Mucosa of descending colon (tissue), 3 donors: ENCODE data around the gene NFATC3. TPM values are rescaled to one million over a fixed set of nuclear protein-coding genes. Genes with fewer than 3 reads are reported as not detected.

Experiments used
- ATAC-seq: fragments of 200-7000 bp; cut with Tn5 transposase; one replicate; pipeline ENCODE4 v1.9.1; 2020; ENCODE audit warnings: mild to moderate bottlenecking, moderate library complexity
- DNase-seq, 3 donors: peaks; one replicate each; pipeline ENCODE4 v3.0.0-alpha.2; 2020
- H3K36me3 ChIP-seq: fragments of 200-600 bp; one replicate; pipeline ENCODE4 v1.8.0; 2021; ENCODE audit warnings: low read depth, mild to moderate bottlenecking
- H3K4me1 ChIP-seq: fragments of 200-600 bp; one replicate; pipeline ENCODE4 v1.8.0; 2021; ENCODE audit warnings: low read depth, mild to moderate bottlenecking
- H3K4me3 ChIP-seq: fragments of 200-600 bp; one replicate; pipeline ENCODE4 v1.8.0; 2021; ENCODE audit warnings: mild to moderate bottlenecking
- H3K9me3 ChIP-seq: fragments of 200-600 bp; one replicate; pipeline ENCODE4 v1.8.0; 2021; ENCODE audit warnings: mild to moderate bottlenecking
- intact Hi-C, 2 donors: fragments of 100-400 bp; cut with DNase I in 1 of 2; cut with micrococcal nuclease in 1 of 2; formaldehyde crosslinking; loops; one replicate each; pipeline versions ENCODE4 v1.11.0 to v1.11.1; 2022; cut with DNase I, micrococcal nuclease
- total RNA-seq, 3 donors: library from RNA; stranded (reverse); fragmentation: NEBNext Ultra II Directional in 2 of 3; extraction: Animal tissue kit (Norgen Biotek cat#: 25700) in 2 of 3; gene quantifications; one replicate each; pipeline versions ENCODE4 v1.2.1 to v1.2.4, GENCODE V29; 2021 to 2023
- TF ChIP-seq, protein P1 (sequence below): fragments of 200-600 bp; IDR thresholded peaks from one replicate; pipeline ENCODE4 v1.8.0; 2022; ENCODE audit warnings: antibody characterized with exemption, mild to moderate bottlenecking
- donor health status: DM: no; HTN: no; CAD: no; lungs with moderate emphysema.
- donor health status: DM: no; HTN: no; CAD: no.
- donor health status: DM: no; HTN: yes; CAD: no.

The NFATC3 gene
- total RNA-seq, 3 donors from 2014 or later: 24.2 to 44.0 (median 25.5) TPM

DNA sequence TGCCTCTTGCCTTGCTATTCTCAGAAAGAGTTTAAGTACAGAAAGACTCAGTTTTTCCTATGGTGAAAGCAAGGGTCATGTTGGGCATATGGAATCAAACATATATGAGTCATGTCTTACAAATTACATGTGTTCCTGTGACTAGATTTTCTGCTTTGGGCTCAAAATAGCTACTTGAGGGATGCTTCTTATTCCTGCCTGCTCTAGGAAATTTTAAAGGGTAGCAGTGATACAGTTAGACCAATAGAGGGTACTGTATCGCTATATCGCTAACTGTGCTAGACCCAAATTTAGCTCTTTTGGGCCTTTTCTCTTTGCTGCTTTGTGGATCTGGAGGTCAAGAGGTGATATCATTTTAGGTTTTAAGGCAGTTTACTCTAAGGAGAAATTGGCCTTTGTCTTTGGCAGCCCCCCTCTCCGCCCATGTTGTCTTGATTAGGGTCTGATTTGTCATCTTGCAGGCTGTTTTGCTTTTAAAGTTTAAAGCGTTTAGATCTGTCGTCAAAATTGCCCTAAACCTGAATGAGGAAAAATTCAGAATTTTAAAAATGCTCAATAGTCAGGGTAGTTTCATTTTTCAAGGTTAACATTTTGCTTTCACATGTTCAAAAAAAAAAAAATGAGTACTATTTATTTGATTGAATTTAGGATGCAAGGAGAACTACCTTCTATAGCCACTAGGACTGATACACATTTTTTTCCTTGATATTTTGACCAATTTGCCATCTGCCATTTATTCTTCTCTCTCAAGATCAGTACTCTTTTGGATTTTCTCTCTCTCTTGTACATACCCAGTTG lies 8.8 kb downstream of the NFATC3 start:
- TF ChIP-seq, protein P1, sequence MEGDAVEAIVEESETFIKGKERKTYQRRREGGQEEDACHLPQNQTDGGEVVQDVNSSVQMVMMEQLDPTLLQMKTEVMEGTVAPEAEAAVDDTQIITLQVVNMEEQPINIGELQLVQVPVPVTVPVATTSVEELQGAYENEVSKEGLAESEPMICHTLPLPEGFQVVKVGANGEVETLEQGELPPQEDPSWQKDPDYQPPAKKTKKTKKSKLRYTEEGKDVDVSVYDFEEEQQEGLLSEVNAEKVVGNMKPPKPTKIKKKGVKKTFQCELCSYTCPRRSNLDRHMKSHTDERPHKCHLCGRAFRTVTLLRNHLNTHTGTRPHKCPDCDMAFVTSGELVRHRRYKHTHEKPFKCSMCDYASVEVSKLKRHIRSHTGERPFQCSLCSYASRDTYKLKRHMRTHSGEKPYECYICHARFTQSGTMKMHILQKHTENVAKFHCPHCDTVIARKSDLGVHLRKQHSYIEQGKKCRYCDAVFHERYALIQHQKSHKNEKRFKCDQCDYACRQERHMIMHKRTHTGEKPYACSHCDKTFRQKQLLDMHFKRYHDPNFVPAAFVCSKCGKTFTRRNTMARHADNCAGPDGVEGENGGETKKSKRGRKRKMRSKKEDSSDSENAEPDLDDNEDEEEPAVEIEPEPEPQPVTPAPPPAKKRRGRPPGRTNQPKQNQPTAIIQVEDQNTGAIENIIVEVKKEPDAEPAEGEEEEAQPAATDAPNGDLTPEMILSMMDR: no peak
- intact Hi-C loops: no loop called here
- Histone ChIP-seq H3K4me3 (no peak overlapping the region), H3K9me3 (no peaks in the 10 kb centered on the region), H3K36me3 (no peaks in the 10 kb centered on the region), H3K4me1 (peaks cover 17% of the 10 kb centered on the region)
- DNase-seq: no peak
- no peak for ATAC-seq

DNA sequence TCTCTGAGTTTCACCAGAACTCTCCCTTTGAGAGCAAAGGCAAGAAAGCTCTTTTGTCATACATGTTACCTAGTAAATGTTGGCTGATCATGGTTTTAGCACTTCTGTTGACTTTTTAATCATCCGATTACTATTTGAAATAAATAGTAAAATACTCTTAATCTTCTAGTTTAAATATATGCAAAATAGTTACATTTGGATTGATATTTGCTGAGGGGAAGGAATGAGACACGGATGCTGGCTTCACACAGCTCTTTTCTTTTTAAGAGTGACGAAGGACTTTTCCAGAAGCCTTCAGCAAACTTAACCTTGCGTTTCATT lies 9.4 kb downstream of the NFATC3 start:
- no peaks in the 10 kb centered on the region for H3K36me3 ChIP-seq
- H3K9me3 ChIP-seq: no peaks in the 10 kb centered on the region
- no peak for ATAC-seq
- TF ChIP-seq, protein P1: no peak
- no peak overlapping the region for H3K4me3 ChIP-seq
- DNase-seq: no peak
- H3K4me1 ChIP-seq: peaks cover 17% of the 10 kb centered on the region
- intact Hi-C loops: no loop called here

DNA sequence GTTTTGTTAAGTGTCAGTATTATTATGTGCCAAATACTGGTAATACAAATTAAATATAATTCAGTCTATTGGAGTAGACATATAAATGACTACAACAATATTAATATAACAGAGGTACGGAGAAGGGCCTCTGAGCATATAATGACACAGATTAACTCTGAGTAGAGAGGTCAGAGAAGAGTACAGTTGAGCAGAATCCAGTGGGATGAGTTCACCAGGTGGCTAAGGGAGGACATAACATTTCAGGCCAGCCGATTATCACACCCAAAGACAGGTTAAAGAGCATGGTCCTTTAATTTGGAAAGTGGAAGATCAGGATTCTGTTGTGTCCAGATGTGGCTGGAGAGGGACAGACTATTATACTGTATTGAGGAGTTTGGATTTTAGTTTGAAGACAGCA lies 11.3 kb downstream of the NFATC3 start:
- Histone ChIP-seq H3K4me3 (no peak overlapping the region), H3K36me3 (no peaks in the 10 kb centered on the region), H3K9me3 (no peaks in the 10 kb centered on the region), H3K4me1 (peaks cover 8% of the 10 kb centered on the region)
- DNase-seq: no peak
- no peak for ATAC-seq
- intact Hi-C loops: no loop called here
- TF ChIP-seq, protein P1: no peak

DNA sequence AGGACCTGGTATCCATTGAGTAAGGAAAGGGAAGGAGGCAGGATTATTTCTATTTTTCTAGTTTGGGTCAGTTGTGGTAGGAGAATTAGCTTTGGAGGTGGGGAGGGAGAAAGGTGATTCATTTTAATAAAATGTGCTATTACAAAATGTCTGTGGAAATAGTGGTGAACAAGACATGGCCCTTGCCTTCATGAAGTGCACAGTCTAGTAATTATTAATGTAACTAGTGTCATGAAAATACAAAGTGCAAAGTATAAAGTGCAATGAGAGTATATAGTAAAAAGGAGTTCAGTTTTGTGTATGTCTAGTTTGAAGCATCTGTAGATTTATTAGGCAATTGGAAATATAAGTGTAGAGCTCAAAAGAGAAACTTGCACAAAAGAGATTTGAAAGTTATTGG lies 11.9 kb downstream of the NFATC3 start:
- H3K4me3 ChIP-seq: no peak overlapping the region
- TF ChIP-seq, protein P1: no peak
- H3K4me1 ChIP-seq: peaks cover 2% of the 10 kb centered on the region
- no peaks in the 10 kb centered on the region for H3K9me3 ChIP-seq
- DNase-seq: no peak
- no peaks in the 10 kb centered on the region for H3K36me3 ChIP-seq
- intact Hi-C loops: no loop called here
- no peak for ATAC-seq

DNA sequence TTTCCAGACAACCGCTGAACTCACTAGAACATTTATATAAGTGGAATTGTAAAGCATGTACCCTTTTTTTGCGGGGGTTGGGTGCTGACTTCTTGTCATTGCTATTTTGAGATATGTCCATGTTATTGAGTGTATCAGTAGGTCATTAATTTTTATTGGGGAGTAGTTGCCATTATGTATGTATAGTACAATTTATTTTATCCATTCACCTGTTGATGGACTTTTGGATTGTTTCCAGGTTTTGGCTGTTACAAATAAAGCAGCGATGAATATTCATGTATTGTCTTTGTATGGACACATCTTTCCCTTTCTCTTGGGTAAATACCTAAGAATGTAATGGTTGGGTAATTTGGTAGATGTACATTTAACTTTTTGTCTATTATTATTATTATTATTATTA lies 12.7 kb downstream of the NFATC3 start:
- intact Hi-C loops: no loop called here
- H3K4me3 ChIP-seq: no peak overlapping the region
- H3K9me3 ChIP-seq: no peaks in the 10 kb centered on the region
- ATAC-seq (no peak), DNase-seq (no peak)
- H3K36me3 ChIP-seq: no peaks in the 10 kb centered on the region
- H3K4me1 ChIP-seq: no peaks in the 10 kb centered on the region
- TF ChIP-seq, protein P1: no peak

DNA sequence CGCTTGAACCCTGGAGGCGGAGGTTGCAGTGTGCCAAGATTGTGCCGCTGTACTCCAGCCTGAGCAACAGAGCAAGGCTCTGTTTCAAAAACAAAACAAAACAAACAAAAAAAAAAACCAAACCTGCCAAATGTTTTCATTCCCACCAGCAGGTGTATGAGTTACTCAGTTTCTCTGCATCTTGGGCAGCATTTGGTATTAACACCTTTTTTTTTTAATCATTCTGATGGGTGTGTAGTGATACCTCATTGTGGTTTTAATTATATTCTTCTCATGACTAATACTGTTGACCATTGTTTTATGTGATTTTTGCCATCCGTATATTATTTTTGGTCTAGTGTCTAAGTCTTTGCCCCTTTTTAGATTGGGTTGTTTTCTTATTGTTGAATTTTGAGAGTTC lies 15.3 kb downstream of the NFATC3 start:
- Histone ChIP-seq H3K4me1 (no peaks in the 10 kb centered on the region), H3K4me3 (no peak overlapping the region), H3K36me3 (no peaks in the 10 kb centered on the region), H3K9me3 (no peaks in the 10 kb centered on the region)
- ATAC-seq: no peak
- intact Hi-C loops: no loop called here
- no peak for DNase-seq
- TF ChIP-seq, protein P1: no peak
